Hepatocyte (in vitro differentiated cells): ENCODE measurements around the gene SP140L.

Experiments
- CTCF ChIP-seq: fragments of 200-600 bp; sonication (generic); IDR thresholded peaks from 2 replicates; pipeline ENCODE4 v1.5.1; 2016; ENCODE audit warnings: antibody characterized with exemption, mild to moderate bottlenecking; ENCODE audit not compliant: poor library complexity
- EZH2 ChIP-seq: fragments of 200-600 bp; sonication (generic); IDR thresholded peaks from 2 replicates; pipeline ENCODE4 v1.6.1; 2016; ENCODE audit warnings: antibody characterized with exemption, mild to moderate bottlenecking, borderline replicate concordance

GRCh38 chr2:230299618-230300017 is 27.4 kb upstream of the SP140L start:
- no peak for TF ChIP-seq CTCF
- TF ChIP-seq EZH2: no peak
